H1 (cell line): Measurements from ENCODE around the gene ROR1. TPM values are rescaled to one million over a fixed set of nuclear protein-coding genes. Genes with fewer than 3 reads are reported as not detected.

Experiments
- CTCF ChIA-PET: fragments of 300-600 bp; sonication (Branson Sonifier 250); formaldehyde crosslinking; loops from one replicate; lab custom pipeline; 2021; ENCODE audit not compliant: partially characterized antibody; lab: Charles Lee
- POLR2A ChIA-PET: fragments of 300-600 bp; sonication (Branson Sonifier 250); formaldehyde crosslinking; loops from one replicate; lab custom pipeline; 2021; ENCODE audit warnings: inconsistent platforms; ENCODE audit not compliant: partially characterized antibody; lab: Charles Lee
- DNase-seq, 2 experiments: peaks; one replicate each; pipeline versions ENCODE4 v3.0.0 to v3.0.0-alpha.2; 2010 to 2022; ENCODE audit warnings: low spot score in 2 of 2, low read depth in 1 of 2, mixed read lengths in 1 of 2
- FAIRE-seq: peaks from 2 replicates; lab custom pipeline; 2011; peaks lifted over from hg19 to GRCh38; lab: Jason Lieb, UNC
- H2AFZ ChIP-seq: 2 replicates; pipeline ENCODE4 v1.8.1; 2012; ENCODE audit warnings: low read length, inconsistent platforms
- H2AK5ac ChIP-seq: 2 replicates; pipeline ENCODE4 v1.6.1; 2013; ENCODE audit warnings: low read depth, low read length
- H2BK120ac ChIP-seq: replicated peaks from 2 replicates; pipeline ENCODE3; 2013; ENCODE audit warnings: low read depth, low read length, inconsistent platforms
- H2BK12ac ChIP-seq: 2 replicates; pipeline ENCODE4 v1.6.1; 2013; ENCODE audit warnings: low read depth, low read length
- H2BK15ac ChIP-seq: 2 replicates; pipeline ENCODE4 v1.6.1; 2013; ENCODE audit warnings: low read length
- H2BK20ac ChIP-seq: 2 replicates; pipeline ENCODE4 v1.6.1; 2013; ENCODE audit warnings: low read length
- H2BK5ac ChIP-seq: 2 replicates; pipeline ENCODE4 v1.6.1; 2013; ENCODE audit warnings: low read depth, low read length
- H3K14ac ChIP-seq: 2 replicates; pipeline ENCODE4 v1.6.1; 2013; ENCODE audit warnings: inconsistent platforms; ENCODE audit not compliant: insufficient read length
- H3K18ac ChIP-seq: 2 replicates; pipeline ENCODE4 v1.6.1; 2013; ENCODE audit warnings: low read length; ENCODE audit errors: extremely low read depth
- H3K23ac ChIP-seq: 2 replicates; pipeline ENCODE4 v1.6.1; 2013; ENCODE audit warnings: inconsistent platforms; ENCODE audit not compliant: insufficient read length
- H3K23me2 ChIP-seq: 2 replicates; pipeline ENCODE4 v1.6.1; 2013; ENCODE audit warnings: low read depth, low read length
- H3K27ac ChIP-seq: 2 replicates; pipeline ENCODE4 v1.6.1; 2011; ENCODE audit warnings: low read depth, low read length, inconsistent platforms
- H3K27me3 ChIP-seq, 4 experiments: replicated peaks in 1 of 4; 1 replicate in 1 of 4; 2 replicates in 3 of 4; pipeline versions ENCODE4 v1.6.1 to v1.8.1; 2011 to 2013; ENCODE audit warnings: low read length in 3 of 4, mild to moderate bottlenecking in 3 of 4, inconsistent platforms in 2 of 4, mixed read lengths in 2 of 4, moderate library complexity in 1 of 4; ENCODE audit not compliant: control insufficient read depth in 3 of 4, insufficient read depth in 3 of 4; ENCODE audit errors: extremely low read depth in 1 of 4
- H3K36me3 ChIP-seq, 4 experiments: 2 replicates each; pipeline versions ENCODE4 v1.6.1 to v1.8.1; 2011 to 2013; ENCODE audit warnings: mild to moderate bottlenecking in 4 of 4, low read length in 3 of 4, moderate library complexity in 2 of 4, control low read depth in 1 of 4, inconsistent platforms in 1 of 4; ENCODE audit not compliant: insufficient read depth in 4 of 4, control insufficient read depth in 2 of 4
- H3K4ac ChIP-seq: replicated peaks from 2 replicates; pipeline ENCODE3; 2013; ENCODE audit warnings: low read length, low read depth, mixed read lengths, inconsistent platforms; ENCODE audit not compliant: insufficient read length
- H3K4me1 ChIP-seq, 4 experiments: replicated peaks in 1 of 4; 1 replicate in 1 of 4; 2 replicates in 3 of 4; pipeline versions ENCODE4 v1.6.1 to v1.8.1; 2011 to 2013; ENCODE audit warnings: low read length in 3 of 4, inconsistent platforms in 2 of 4, mixed read lengths in 1 of 4; ENCODE audit not compliant: insufficient read depth in 4 of 4, control insufficient read depth in 3 of 4
- H3K4me2 ChIP-seq, 2 experiments: 2 replicates each; pipeline versions ENCODE4 v1.6.1 to v1.8.1; 2011 to 2013; ENCODE audit warnings: low read depth in 2 of 2, low read length in 2 of 2, control low read depth in 1 of 2, inconsistent platforms in 1 of 2, mild to moderate bottlenecking in 1 of 2; ENCODE audit not compliant: insufficient read depth in 1 of 2
- H3K4me3 ChIP-seq, 4 experiments: fragments of 200-600, 300-600 bp in 1 of 4; sonication (generic), shearing (Covaris generic), sonication (Bioruptor Twin) in 1 of 4; 2 replicates each; pipeline versions ENCODE4 v1.5.1 to v1.8.1; 2011 to 2016; ENCODE audit warnings: low read length in 4 of 4, low read depth in 3 of 4, control low read depth in 2 of 4, inconsistent platforms in 2 of 4, mild to moderate bottlenecking in 2 of 4, mixed read lengths in 1 of 4, moderate library complexity in 1 of 4; ENCODE audit not compliant: insufficient read depth in 2 of 4; ENCODE audit errors: extremely low read depth in 1 of 4
- H3K56ac ChIP-seq: replicated peaks from 2 replicates; pipeline ENCODE3; 2013; ENCODE audit warnings: low read depth, mild to moderate bottlenecking, mixed read lengths, low read length, inconsistent platforms; ENCODE audit not compliant: insufficient read length
- H3K79me1 ChIP-seq: 2 replicates; pipeline ENCODE4 v1.6.1; 2013; ENCODE audit warnings: low read depth, low read length, control low read depth
- H3K79me2 ChIP-seq, 2 experiments: 2 replicates each; pipeline versions ENCODE4 v1.6.1 to v1.8.1; 2012 to 2013; ENCODE audit warnings: low read length in 2 of 2, mild to moderate bottlenecking in 2 of 2, inconsistent platforms in 1 of 2; ENCODE audit not compliant: insufficient read depth in 2 of 2, control insufficient read depth in 1 of 2
- H3K9ac ChIP-seq, 4 experiments: replicated peaks in 1 of 4; 1 replicate in 1 of 4; 2 replicates in 3 of 4; pipeline versions ENCODE4 v1.6.1 to v1.8.1; 2011 to 2013; ENCODE audit warnings: low read depth in 3 of 4, low read length in 3 of 4, control low read depth in 2 of 4, mild to moderate bottlenecking in 2 of 4, moderate library complexity in 2 of 4, inconsistent platforms in 1 of 4; ENCODE audit errors: extremely low read depth in 1 of 4
- H3K9me3 ChIP-seq, 2 experiments: 2 replicates each; pipeline versions ENCODE4 v1.6.1 to v1.8.1; 2012 to 2013; ENCODE audit warnings: mild to moderate bottlenecking in 2 of 2, moderate library complexity in 2 of 2, control low read depth in 1 of 2, inconsistent platforms in 1 of 2, low read depth in 1 of 2, low read length in 1 of 2, mixed read lengths in 1 of 2; ENCODE audit not compliant: insufficient read depth in 2 of 2
- H4K20me1 ChIP-seq, 2 experiments: replicated peaks in 1 of 2; 2 replicates each; pipeline versions ENCODE3 to v1.8.1; 2011 to 2013; ENCODE audit warnings: inconsistent platforms in 2 of 2, low read length in 2 of 2, mild to moderate bottlenecking in 1 of 2; ENCODE audit not compliant: insufficient read depth in 2 of 2, control insufficient read depth in 1 of 2
- H4K5ac ChIP-seq: 2 replicates; pipeline ENCODE4 v1.6.1; 2013; ENCODE audit warnings: low read length, low read depth, mixed read lengths, inconsistent platforms; ENCODE audit not compliant: insufficient read length
- H4K8ac ChIP-seq: 2 replicates; pipeline ENCODE4 v1.8.0; 2013; ENCODE audit warnings: mild to moderate bottlenecking, moderate library complexity, low read length, inconsistent platforms; ENCODE audit not compliant: insufficient read depth; ENCODE audit errors: extremely low read depth
- H4K91ac ChIP-seq: replicated peaks from 2 replicates; pipeline ENCODE3; 2013; ENCODE audit warnings: low read length, mixed read lengths, inconsistent platforms; ENCODE audit not compliant: insufficient read length
- CBX8 ChIP-seq: fragments of 300-800, 300-1000 bp; sonication (generic); IDR thresholded peaks from 2 replicates; pipeline ENCODE4 v1.7.1; 2016; ENCODE audit warnings: low read depth, low read length, borderline replicate concordance
- CEBPB ChIP-seq: IDR thresholded peaks from 2 replicates; pipeline ENCODE4 v1.6.1; 2012; ENCODE audit warnings: low read depth, low read length
- CTBP2 ChIP-seq: IDR thresholded peaks from 2 replicates; pipeline ENCODE4 v1.7.0; 2011; ENCODE audit warnings: borderline replicate concordance, mild to moderate bottlenecking, moderate library complexity, mixed read lengths, low read length; ENCODE audit not compliant: insufficient read depth, insufficient read length
- EP300 ChIP-seq, 2 experiments: IDR thresholded peaks; 1 replicate in 1 of 2; 2 replicates in 1 of 2; pipeline ENCODE4 v1.6.1; 2011 to 2012; ENCODE audit warnings: low read depth in 2 of 2, low read length in 2 of 2, mild to moderate bottlenecking in 2 of 2, borderline replicate concordance in 1 of 2, inconsistent platforms in 1 of 2, moderate library complexity in 1 of 2
- PHF8 ChIP-seq: fragments of 200-600 bp; sonication (generic); conservative IDR thresholded peaks from 2 replicates; pipeline ENCODE4 v1.7.1; 2012; ENCODE audit warnings: low read depth, mild to moderate bottlenecking, inconsistent platforms, low read length, moderate library complexity
- POU5F1 ChIP-seq: IDR thresholded peaks from 2 replicates; pipeline ENCODE4 v1.6.1; 2011; ENCODE audit warnings: low read depth, mild to moderate bottlenecking, low read length, moderate library complexity
- RXRA ChIP-seq: IDR thresholded peaks from 2 replicates; pipeline ENCODE4 v1.6.1; 2011; ENCODE audit warnings: low read depth, mild to moderate bottlenecking, low read length, moderate library complexity; ENCODE audit not compliant: insufficient read depth
- SIN3A ChIP-seq, 2 experiments: IDR thresholded peaks in 1 of 2; conservative IDR thresholded peaks in 1 of 2; 2 replicates each; pipeline ENCODE4 v1.6.1; 2011 to 2012; ENCODE audit warnings: low read length in 2 of 2, improper control_type of control experiment in 1 of 2, low read depth in 1 of 2, mild to moderate bottlenecking in 1 of 2
- SIRT6 ChIP-seq: IDR thresholded peaks from one replicate; pipeline ENCODE4 v1.7.1; 2012; ENCODE audit warnings: low read length, inconsistent platforms
- SP1 ChIP-seq: IDR thresholded peaks from 2 replicates; pipeline ENCODE4 v1.6.1; 2011; ENCODE audit warnings: low read depth, low read length
- SUZ12 ChIP-seq: fragments of 200-600 bp; sonication (generic); IDR thresholded peaks from 2 replicates; pipeline ENCODE4 v1.6.1; 2012; ENCODE audit warnings: mild to moderate bottlenecking, inconsistent platforms, low read length, moderate library complexity, mixed read lengths
- WGBS, 2 experiments: shearing (Covaris generic) in 1 of 2; methylation state at CpG; one replicate each; pipeline versions ENCODE4 v1.1.6 to v1.1.7; 2013 to 2015; ENCODE audit warnings: low lambda C conversion rate in 2 of 2, mixed read lengths in 2 of 2, inconsistent platforms in 1 of 2, low coverage in 1 of 2, missing lambda C conversion rate in 1 of 2; ENCODE audit not compliant: insufficient replicate concordance in 2 of 2, insufficient coverage in 1 of 2, insufficient read length in 1 of 2; ENCODE audit errors: extremely low coverage in 1 of 2, missing lambda C conversion rate in 1 of 2; 5-methylcytosine and 5-hydroxymethylcytosine counted together
- polyA plus RNA-seq, 7 experiments: library from polyadenylated mRNA; depleted of rRNA in 3 of 7; stranded (reverse) in 5 of 7; unstranded in 2 of 7; fragments of >200 nt in 5 of 7; fragments of 200-250 nt in 2 of 7; gene quantifications; 1 replicate in 5 of 7; 2 replicates in 1 of 7; 4 replicates in 1 of 7; pipeline versions ENCODE4 v1.2.1 to v1.2.3, GENCODE V29; 2011 to 2013; ENCODE audit warnings: missing spikeins in 2 of 7, mixed read lengths in 2 of 7
- total RNA-seq: library from RNA; stranded (reverse); fragmentation: NEBNext Ultra II Directional; extraction: Animal tissue kit (Norgen Biotek cat#: 25700); gene quantifications from 2 replicates; pipeline ENCODE4 v1.2.1, GENCODE V29; 2021
- TF ChIP-seq, protein P1 (sequence below): IDR thresholded peaks from 2 replicates; pipeline ENCODE4 v1.6.1; 2012; ENCODE audit warnings: inconsistent platforms

Gene ROR1
- total and polyA plus RNA-seq, 2 of the 8 experiments (the other 6 are each of a cell fraction or from before 2014, with no cell fraction given): 33.6 to 73.6 TPM

DNA sequence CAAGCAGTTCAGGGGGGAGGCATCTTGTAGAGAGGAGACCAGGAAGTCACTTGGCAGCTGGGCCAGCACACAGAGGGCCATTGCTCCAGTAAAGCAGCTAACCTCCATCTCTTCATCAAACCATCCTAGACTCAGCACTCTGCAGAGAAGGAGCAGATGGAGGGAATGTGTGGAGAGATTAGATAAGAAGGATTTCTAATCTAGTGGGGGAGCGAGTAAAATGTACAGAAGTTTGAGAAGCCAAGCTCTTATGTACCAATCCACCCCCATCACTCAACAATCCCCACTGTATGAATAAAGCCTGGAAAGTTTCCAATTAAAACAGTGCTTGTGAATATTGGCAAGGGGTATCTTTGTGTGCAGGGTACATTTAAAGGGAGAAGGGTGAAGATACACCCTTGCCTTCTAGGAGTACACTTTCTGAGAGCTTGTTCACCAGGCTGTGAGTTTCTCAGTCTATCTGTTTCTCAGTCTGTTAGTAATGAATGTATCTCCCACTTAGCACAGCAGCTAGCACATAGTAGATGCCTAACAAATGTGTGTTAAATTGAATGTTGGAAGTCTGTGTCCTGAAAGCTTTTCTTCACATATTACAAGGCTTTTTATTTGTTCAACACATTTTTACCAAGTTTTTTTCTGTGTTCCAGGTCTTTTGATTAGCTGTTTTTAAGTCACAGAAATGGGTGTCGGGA is 286.9 kb downstream of the ROR1 start:
- no peaks in the 10 kb centered on the region for H3K23me2 ChIP-seq
- H3K36me3 ChIP-seq: no peaks in the 10 kb centered on the region; a peak in 2 of 8 replicates
- H2AFZ ChIP-seq: no peak overlapping the region
- H2BK15ac ChIP-seq: no peak overlapping the region
- no peaks in the 10 kb centered on the region for H3K9me3 ChIP-seq
- H3K18ac ChIP-seq: no peak overlapping the region
- ChIA-PET POLR2A (interaction anchor here (1.2 kb wide), 1 partner anchor 17 kb away, joined by 4 read pairs; no protein-coding TSS in a partner anchor), CTCF (interaction anchor here (1.0 to 1.7 kb wide), 8 partner anchors 12 to 186 kb away, joined by 3 to 7 read pairs (median 3); no protein-coding TSS in a partner anchor)
- peaks cover 0 to 3% (median 1%) of the 10 kb centered on the region in 4 experiments; a peak in 3 of 7 replicates for H3K4me1 ChIP-seq
- H2AK5ac ChIP-seq: no peak overlapping the region
- peaks cover 3 to 10% of the 10 kb centered on the region in 2 experiments; a peak in 3 of 4 replicates for H3K79me2 ChIP-seq
- no peak overlapping the region for H4K91ac ChIP-seq
- no peak overlapping the region for H3K4me2 ChIP-seq
- H3K4ac ChIP-seq: no peak overlapping the region
- FAIRE-seq (no peak), DNase-seq (no peak)
- peaks cover 13 to 33% of the 10 kb centered on the region in 2 experiments for H4K20me1 ChIP-seq
- H4K5ac ChIP-seq: no peak overlapping the region
- H2BK12ac ChIP-seq: no peak overlapping the region
- H3K79me1 ChIP-seq: peaks cover 3% of the 10 kb centered on the region; the same call in 1 of the 2 replicates
- no peak overlapping the region for H3K23ac ChIP-seq
- no peak overlapping the region for H3K27ac ChIP-seq
- no peak overlapping the region for H3K14ac ChIP-seq
- no peak overlapping the region; a peak in 1 of 8 replicates for H3K4me3 ChIP-seq
- WGBS, 2 experiments: 83% methylated on average over 2 of the region's 2 CpGs; no CpG with 5 or more reads in 1 of the 2 experiments
- no peak overlapping the region for H2BK5ac ChIP-seq
- H2BK20ac ChIP-seq: no peak overlapping the region
- no peak overlapping the region for H2BK120ac ChIP-seq
- H3K27me3 ChIP-seq: peaks cover 0 to 3% (median 0%) of the 10 kb centered on the region in 4 experiments; a peak in 3 of 7 replicates
- H4K8ac ChIP-seq: no peak overlapping the region
- no peak overlapping the region for H3K56ac ChIP-seq
- H3K9ac ChIP-seq: no peak overlapping the region
- TF ChIP-seq CBX8: no peak
- no peak for TF ChIP-seq CTBP2
- TF ChIP-seq PHF8: no peak
- TF ChIP-seq, protein P1, sequence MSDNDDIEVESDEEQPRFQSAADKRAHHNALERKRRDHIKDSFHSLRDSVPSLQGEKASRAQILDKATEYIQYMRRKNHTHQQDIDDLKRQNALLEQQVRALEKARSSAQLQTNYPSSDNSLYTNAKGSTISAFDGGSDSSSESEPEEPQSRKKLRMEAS: no peak
- TF ChIP-seq EP300 (IDR thresholded peaks at IDR 0.05; ENCODE audit: borderline replicate concordance in 1 of 2, low read depth in 2 of 2, low read length in 2 of 2): no peak
- no peak for TF ChIP-seq SP1
- no peak for TF ChIP-seq CEBPB
- TF ChIP-seq POU5F1: no peak
- no peak for TF ChIP-seq SUZ12
- no peak for TF ChIP-seq SIN3A (conservative IDR thresholded peaks at IDR 0.05 in 1 of 2, IDR thresholded peaks at IDR 0.05 in 1 of 2; ENCODE audit: low read depth in 1 of 2, low read length in 2 of 2)
- no peak for TF ChIP-seq RXRA
- TF ChIP-seq SIRT6: no peak
